Measurements from ENCODE around the gene HSPA12A. TPM values are rescaled to one million over a fixed set of nuclear protein-coding genes. Genes with fewer than 3 reads are reported as not detected.

HSPA12A gene
- total and polyA plus RNA-seq, 2 experiments from 2014 or later = 8.3 to 9.6 TPM

- Histone ChIP-seq H3K4me3 (no peak overlapping the region), H3K4me1 (ENCODE audit: low read depth) (peaks cover 2% of the 10 kb centered on the region), H3K27ac (no peak overlapping the region), H3K36me3 (no peaks in the 10 kb centered on the region), H3K9me3 (ENCODE audit: low read depth) (no peaks in the 10 kb centered on the region), H3K27me3 (no peaks in the 10 kb centered on the region)
- TF ChIP-seq CTCF (IDR thresholded peaks at IDR 0.05; ENCODE audit: low read depth, low read length) = no peak
- DNase-seq (ENCODE audit: low read depth in 1 of 2, low spot score in 1 of 2) = no peak
Observed at GRCh38 chr10:116772909-116773705, 30.7 kb upstream of the HSPA12A start.

GRCh38 chr10:116771959-116772585 lies 29.7 kb upstream of the HSPA12A start:
- Histone ChIP-seq H3K27me3 (no peaks in the 10 kb centered on the region), H3K4me3 (no peak overlapping the region), H3K9me3 (ENCODE audit: low read depth) (no peaks in the 10 kb centered on the region), H3K4me1 (ENCODE audit: low read depth) (peaks cover 2% of the 10 kb centered on the region), H3K27ac (no peak overlapping the region), H3K36me3 (no peaks in the 10 kb centered on the region)
- DNase-seq (ENCODE audit: low read depth in 1 of 2, low spot score in 1 of 2) = no peak
- no peak for TF ChIP-seq CTCF (IDR thresholded peaks at IDR 0.05; ENCODE audit: low read depth, low read length)

- DNase-seq (ENCODE audit: low read depth in 1 of 2, low spot score in 1 of 2) = peak in 1 of 2 donors; percentile 95
- TF ChIP-seq CTCF (IDR thresholded peaks at IDR 0.05; ENCODE audit: low read depth, low read length) = no peak
- Histone ChIP-seq H3K27ac (no peak overlapping the region), H3K4me1 (ENCODE audit: low read depth) (peaks cover 2% of the 10 kb centered on the region), H3K4me3 (no peak overlapping the region), H3K9me3 (ENCODE audit: low read depth) (no peaks in the 10 kb centered on the region), H3K36me3 (no peaks in the 10 kb centered on the region), H3K27me3 (no peaks in the 10 kb centered on the region)
Observed at GRCh38 chr10:116771101-116771958, 29.0 kb upstream of the HSPA12A start.

GRCh38 chr10:116770281-116770680 lies 27.9 kb upstream of the HSPA12A start:
- no peak for DNase-seq (ENCODE audit: low read depth in 1 of 2, low spot score in 1 of 2)
- H3K27me3 ChIP-seq = no peaks in the 10 kb centered on the region
- peaks cover 2% of the 10 kb centered on the region for H3K4me1 ChIP-seq (ENCODE audit: low read depth)
- no peaks in the 10 kb centered on the region for H3K36me3 ChIP-seq
- H3K9me3 ChIP-seq (ENCODE audit: low read depth) = no peaks in the 10 kb centered on the region
- TF ChIP-seq CTCF (IDR thresholded peaks at IDR 0.05; ENCODE audit: low read depth, low read length) = no peak
- H3K27ac ChIP-seq = no peak overlapping the region
- no peak overlapping the region for H3K4me3 ChIP-seq

GRCh38 chr10:116769791-116770190 lies 27.4 kb upstream of the HSPA12A start:
- DNase-seq (ENCODE audit: low read depth in 1 of 2, low spot score in 1 of 2) = peak in 1 of 2 donors; percentile 84
- H3K9me3 ChIP-seq (ENCODE audit: low read depth) = no peaks in the 10 kb centered on the region
- no peak overlapping the region for H3K27ac ChIP-seq
- no peak overlapping the region for H3K4me3 ChIP-seq
- TF ChIP-seq CTCF (IDR thresholded peaks at IDR 0.05; ENCODE audit: low read depth, low read length) = no peak
- peaks cover 2% of the 10 kb centered on the region for H3K4me1 ChIP-seq (ENCODE audit: low read depth)
- H3K36me3 ChIP-seq = no peaks in the 10 kb centered on the region
- H3K27me3 ChIP-seq = no peaks in the 10 kb centered on the region
